ENCODE measurements around the gene HEYL. TPM values are rescaled to one million over a fixed set of nuclear protein-coding genes. Genes with fewer than 3 reads are reported as not detected.
A peak's percentile ranks its signal among the peaks of the same experiment; 100 is the strongest.

HEYL gene
- total RNA-seq, 1 donor from 2014 or later, result 21.2 TPM

DNA sequence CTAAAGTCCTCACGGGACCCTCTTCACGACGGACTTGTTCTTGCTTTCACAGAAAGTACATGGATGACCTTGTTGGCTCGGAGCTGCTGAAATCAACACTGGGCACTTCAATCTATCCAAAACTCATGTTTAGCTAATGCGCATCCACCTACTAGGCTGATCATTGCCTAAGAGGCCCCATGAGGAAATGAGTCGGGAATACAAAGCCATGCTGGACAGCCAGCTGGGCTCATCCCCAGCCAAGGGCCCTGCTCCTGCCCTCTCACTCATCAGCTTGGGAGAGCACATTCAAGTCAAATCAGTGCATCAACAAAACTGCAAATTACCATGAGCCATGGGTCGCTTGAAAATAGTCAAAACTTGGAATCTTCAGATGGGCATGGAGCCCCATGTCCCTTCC lies 14.8 kb upstream of the HEYL start:
- peaks cover 57% of the 10 kb centered on the region for H3K4me1 ChIP-seq
- H3K36me3 ChIP-seq, result no peaks in the 10 kb centered on the region
- no peaks in the 10 kb centered on the region for H3K9me3 ChIP-seq (replicated peaks)
- H3K27me3 ChIP-seq (ENCODE audit: low read depth), result no peaks in the 10 kb centered on the region
- TF ChIP-seq CTCF (IDR thresholded peaks at IDR 0.05; ENCODE audit: borderline replicate concordance), result no peak
- no peak overlapping the region for H3K27ac ChIP-seq (replicated peaks)
- intact Hi-C loops (cut with micrococcal nuclease), result no loop called here
- no peak overlapping the region for H3K4me3 ChIP-seq
- no peak for DNase-seq

- H3K27ac ChIP-seq (replicated peaks), result peak overlapping the region; percentile 79
- H3K36me3 ChIP-seq, result no peaks in the 10 kb centered on the region
- peak; percentile 80 for DNase-seq
- no peak overlapping the region for H3K4me3 ChIP-seq
- peaks cover 64% of the 10 kb centered on the region for H3K4me1 ChIP-seq
- H3K27me3 ChIP-seq (ENCODE audit: low read depth), result no peaks in the 10 kb centered on the region
- intact Hi-C loops (cut with micrococcal nuclease), result loop anchor here (2.0 kb wide), 1 partner anchor 45 kb away; no protein-coding TSS in a partner anchor
- peak; percentile 92 for TF ChIP-seq CTCF (IDR thresholded peaks at IDR 0.05; ENCODE audit: borderline replicate concordance)
- H3K9me3 ChIP-seq (replicated peaks), result no peaks in the 10 kb centered on the region
Observed at GRCh38 chr1:39653546-39654031, 14.1 kb upstream of the HEYL start.

DNA sequence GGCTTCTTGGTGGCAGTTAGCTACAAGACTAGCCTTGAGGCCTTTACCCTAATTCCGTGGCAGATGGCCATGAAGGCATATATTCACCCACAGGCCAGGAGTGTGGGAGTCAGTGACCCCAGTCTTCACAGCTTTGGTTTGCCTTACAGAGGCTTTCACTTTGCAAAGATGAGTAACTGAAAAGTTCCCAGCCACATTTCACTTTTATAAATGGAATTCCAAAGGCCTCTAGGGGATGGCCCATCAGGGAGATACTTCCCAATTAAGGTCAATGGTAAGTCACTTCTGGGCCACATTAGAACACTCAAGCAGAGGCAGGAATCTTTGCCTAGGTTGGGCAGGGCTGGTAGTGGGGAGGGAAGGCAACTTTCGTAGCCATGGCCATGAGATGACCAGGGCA lies 13.1 kb upstream of the HEYL start:
- no peaks in the 10 kb centered on the region for H3K27me3 ChIP-seq (ENCODE audit: low read depth)
- peaks cover 70% of the 10 kb centered on the region for H3K4me1 ChIP-seq
- H3K9me3 ChIP-seq (replicated peaks), result no peaks in the 10 kb centered on the region
- DNase-seq, result no peak
- no peak for TF ChIP-seq CTCF (IDR thresholded peaks at IDR 0.05; ENCODE audit: borderline replicate concordance)
- no peak overlapping the region for H3K4me3 ChIP-seq
- H3K27ac ChIP-seq (replicated peaks), result peak overlapping the region; percentile 79
- intact Hi-C loops (cut with micrococcal nuclease), result loop anchor here (2.0 kb wide), 1 partner anchor 44 kb away; no protein-coding TSS in a partner anchor
- H3K36me3 ChIP-seq, result no peaks in the 10 kb centered on the region

GRCh38 chr1:39652105-39652504 lies 12.7 kb upstream of the HEYL start:
- Histone ChIP-seq H3K27ac (replicated peaks) (peak overlapping the region; percentile 79), H3K27me3 (ENCODE audit: low read depth) (no peaks in the 10 kb centered on the region), H3K9me3 (replicated peaks) (no peaks in the 10 kb centered on the region), H3K4me3 (no peak overlapping the region), H3K36me3 (no peaks in the 10 kb centered on the region), H3K4me1 (peaks cover 72% of the 10 kb centered on the region)
- no peak for TF ChIP-seq CTCF (IDR thresholded peaks at IDR 0.05; ENCODE audit: borderline replicate concordance)
- peak; percentile 80 for DNase-seq
- intact Hi-C loops (cut with micrococcal nuclease), result loop anchor here (2.0 kb wide), 1 partner anchor 43 kb away; no protein-coding TSS in a partner anchor

- intact Hi-C loops (cut with micrococcal nuclease), result no loop called here
- TF ChIP-seq CTCF (IDR thresholded peaks at IDR 0.05; ENCODE audit: borderline replicate concordance), result no peak
- peaks cover 74% of the 10 kb centered on the region for H3K4me1 ChIP-seq
- H3K9me3 ChIP-seq (replicated peaks), result no peaks in the 10 kb centered on the region
- peak overlapping the region; percentile 85 for H3K27ac ChIP-seq (replicated peaks)
- no peaks in the 10 kb centered on the region for H3K27me3 ChIP-seq (ENCODE audit: low read depth)
- no peaks in the 10 kb centered on the region for H3K36me3 ChIP-seq
- DNase-seq, result no peak
- H3K4me3 ChIP-seq, result no peak overlapping the region
Observed at GRCh38 chr1:39650431-39650830, 11.0 kb upstream of the HEYL start.

Data from left ventricle myocardium inferior (tissue), 1 donor.